Glutamatergic neuron (in vitro differentiated cells): ENCODE measurements around the gene CDK11A. TPM values are rescaled to one million over a fixed set of nuclear protein-coding genes. Genes with fewer than 3 reads are reported as not detected.
"Not testable (repeated sequence)": the region's sequence is repeated elsewhere in the genome, so short reads cannot be mapped to it uniquely, and the experiment has no call there.

Experiments used
- DNase-seq: peaks from one replicate; pipeline ENCODE4 v3.0.0; 2022
- H3K27ac Mint-ChIP-seq: one replicate; pipeline ENCODE4 v1.8.0; 2020; ENCODE audit warnings: mild to moderate bottlenecking, mixed read lengths, inconsistent platforms; ENCODE audit not compliant: unreplicated experiment
- H3K27me3 Mint-ChIP-seq: one replicate; pipeline ENCODE4 v1.8.0; 2020; ENCODE audit warnings: mild to moderate bottlenecking, moderate library complexity, mixed read lengths, inconsistent platforms; ENCODE audit not compliant: unreplicated experiment
- H3K36me3 Mint-ChIP-seq: one replicate; pipeline ENCODE4 v1.8.0; 2020; ENCODE audit warnings: mild to moderate bottlenecking, mixed read lengths, inconsistent platforms; ENCODE audit not compliant: unreplicated experiment
- H3K4me1 Mint-ChIP-seq: one replicate; pipeline ENCODE4 v1.8.0; 2020; ENCODE audit warnings: mild to moderate bottlenecking, low read depth, mixed read lengths, inconsistent platforms; ENCODE audit not compliant: unreplicated experiment
- H3K4me3 Mint-ChIP-seq: one replicate; pipeline ENCODE4 v1.8.0; 2020; ENCODE audit warnings: mild to moderate bottlenecking, mixed read lengths, inconsistent platforms; ENCODE audit not compliant: unreplicated experiment
- H3K9me3 Mint-ChIP-seq: one replicate; pipeline ENCODE4 v1.8.0; 2020; ENCODE audit warnings: mild to moderate bottlenecking, moderate library complexity, mixed read lengths, inconsistent platforms; ENCODE audit not compliant: unreplicated experiment
- total RNA-seq: library from RNA; stranded (reverse); fragmentation: NEBNext Ultra II Directional; extraction: Animal tissue kit (Norgen Biotek cat#: 25700); gene quantifications from one replicate; pipeline ENCODE4 v1.2.1, GENCODE V29; 2021; ENCODE audit not compliant: unreplicated experiment
- TF ChIP-seq, protein P1 (sequence below): fragments of 200-600 bp; sonication (generic); IDR thresholded peaks from one replicate; pipeline ENCODE4 v1.5.0; 2021; ENCODE audit not compliant: partially characterized antibody, unreplicated experiment

The CDK11A gene
- total RNA-seq, 1 donor from 2014 or later = 62.8 TPM

GRCh38 chr1:1678581-1679380, 45.4 kb downstream of the CDK11A start:
- peaks cover 8% of the 10 kb centered on the region for H3K27me3 Mint-ChIP-seq
- peak overlapping the region; percentile 91 for H3K27ac Mint-ChIP-seq
- peak; percentile 74 for DNase-seq
- H3K36me3 Mint-ChIP-seq = no peaks in the 10 kb centered on the region
- TF ChIP-seq, protein P1, sequence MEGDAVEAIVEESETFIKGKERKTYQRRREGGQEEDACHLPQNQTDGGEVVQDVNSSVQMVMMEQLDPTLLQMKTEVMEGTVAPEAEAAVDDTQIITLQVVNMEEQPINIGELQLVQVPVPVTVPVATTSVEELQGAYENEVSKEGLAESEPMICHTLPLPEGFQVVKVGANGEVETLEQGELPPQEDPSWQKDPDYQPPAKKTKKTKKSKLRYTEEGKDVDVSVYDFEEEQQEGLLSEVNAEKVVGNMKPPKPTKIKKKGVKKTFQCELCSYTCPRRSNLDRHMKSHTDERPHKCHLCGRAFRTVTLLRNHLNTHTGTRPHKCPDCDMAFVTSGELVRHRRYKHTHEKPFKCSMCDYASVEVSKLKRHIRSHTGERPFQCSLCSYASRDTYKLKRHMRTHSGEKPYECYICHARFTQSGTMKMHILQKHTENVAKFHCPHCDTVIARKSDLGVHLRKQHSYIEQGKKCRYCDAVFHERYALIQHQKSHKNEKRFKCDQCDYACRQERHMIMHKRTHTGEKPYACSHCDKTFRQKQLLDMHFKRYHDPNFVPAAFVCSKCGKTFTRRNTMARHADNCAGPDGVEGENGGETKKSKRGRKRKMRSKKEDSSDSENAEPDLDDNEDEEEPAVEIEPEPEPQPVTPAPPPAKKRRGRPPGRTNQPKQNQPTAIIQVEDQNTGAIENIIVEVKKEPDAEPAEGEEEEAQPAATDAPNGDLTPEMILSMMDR = peak; percentile 64
- H3K4me1 Mint-ChIP-seq = peaks cover 23% of the 10 kb centered on the region
- H3K4me3 Mint-ChIP-seq = peak overlapping the region; percentile 55
- peaks cover 9% of the 10 kb centered on the region for H3K9me3 Mint-ChIP-seq

DNA sequence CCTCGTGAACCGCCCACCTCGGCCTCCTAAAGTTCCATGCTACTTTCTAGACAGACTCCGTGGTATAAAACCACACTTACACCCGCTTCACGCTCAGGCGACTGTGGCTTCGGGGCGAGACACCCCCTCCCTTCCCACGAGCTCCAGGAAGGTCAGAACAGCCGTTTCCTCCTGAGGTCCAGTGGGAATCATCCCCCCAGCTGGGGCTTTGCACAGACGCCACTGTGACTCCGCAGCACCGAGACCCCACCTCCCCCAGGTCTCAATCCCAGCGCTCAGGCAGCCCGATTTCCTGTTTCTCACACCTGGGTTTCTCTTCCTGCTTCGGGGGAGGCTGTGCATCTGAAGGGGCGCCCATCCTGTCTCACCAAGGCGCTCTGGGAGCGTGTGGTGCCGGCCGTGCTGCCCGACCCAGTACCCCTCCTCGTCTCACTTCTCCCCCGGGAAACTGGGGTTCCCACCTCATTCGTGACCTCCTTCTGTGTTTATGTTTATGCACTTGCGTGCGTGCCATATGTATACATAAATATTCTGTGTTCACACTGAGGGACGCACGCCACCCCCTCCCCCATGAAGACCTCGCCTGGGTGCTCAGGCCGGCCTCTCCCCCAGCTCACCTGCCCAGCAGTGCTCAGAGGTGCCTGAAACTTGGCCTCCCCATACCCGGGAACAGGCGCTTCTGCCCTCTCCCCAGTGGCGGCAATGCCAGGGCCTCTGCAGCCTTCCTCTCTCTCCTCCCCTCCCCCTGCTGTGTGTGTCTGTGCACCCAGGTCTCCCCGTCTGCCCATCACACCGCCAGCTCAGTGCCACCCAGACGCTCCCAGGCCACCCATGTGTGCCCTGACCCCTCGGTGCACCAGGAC, 46.2 kb downstream of the CDK11A start:
- TF ChIP-seq, protein P1 = no peak
- peak; percentile 49 for DNase-seq
- Mint-ChIP-seq H3K27ac (peak overlapping the region; percentile 91), H3K27me3 (peaks cover 6% of the 10 kb centered on the region), H3K36me3 (no peaks in the 10 kb centered on the region), H3K9me3 (peaks cover 9% of the 10 kb centered on the region), H3K4me3 (peak overlapping the region; percentile 55), H3K4me1 (peaks cover 20% of the 10 kb centered on the region)

DNA sequence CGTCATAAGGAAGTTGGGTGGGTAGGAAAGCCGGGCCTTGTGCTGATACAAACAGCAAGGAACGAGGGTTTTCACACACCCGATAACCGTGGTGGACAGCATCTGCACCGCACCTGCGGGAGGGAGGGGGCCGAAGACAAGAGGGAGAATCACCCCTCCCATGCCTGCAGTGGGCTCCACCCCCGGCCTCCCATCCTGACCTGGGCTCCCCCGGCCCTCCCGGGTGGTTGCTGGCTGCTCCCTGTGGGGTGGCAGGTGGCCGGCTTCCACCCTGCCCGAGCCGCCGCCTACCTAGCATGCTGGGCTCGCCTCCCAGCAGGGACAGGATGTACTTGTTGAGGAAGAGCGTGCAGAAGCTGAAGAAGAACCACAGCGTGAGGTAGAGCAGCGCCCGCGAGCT, 48.1 kb downstream of the CDK11A start:
- not testable (repeated sequence) for DNase-seq, H3K9me3 Mint-ChIP-seq, H3K36me3 Mint-ChIP-seq, H3K4me3 Mint-ChIP-seq, H3K27me3 Mint-ChIP-seq, H3K27ac Mint-ChIP-seq
- peaks cover 18% of the 10 kb centered on the region for H3K4me1 Mint-ChIP-seq

DNA sequence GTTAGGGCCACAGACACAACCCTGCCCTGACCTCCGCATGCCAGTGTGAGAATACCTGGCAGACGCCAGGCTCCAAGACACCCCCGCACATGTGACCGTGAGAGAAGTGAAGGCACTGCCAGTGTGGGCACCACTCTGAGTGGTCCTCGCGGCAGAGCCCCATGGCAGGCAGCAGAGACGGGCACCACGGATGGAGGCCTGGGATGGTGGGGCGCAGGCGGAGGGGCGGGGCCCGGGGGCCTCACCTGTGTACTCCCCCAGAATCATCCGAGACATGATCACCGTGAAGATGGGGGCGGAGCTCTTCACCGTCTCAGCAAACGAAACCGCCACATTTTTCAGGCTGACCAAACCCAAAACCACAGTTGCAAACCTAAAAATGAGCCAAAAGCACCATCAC, 48.9 kb downstream of the CDK11A start:
- not testable (repeated sequence) for H3K9me3 Mint-ChIP-seq, H3K27me3 Mint-ChIP-seq, H3K36me3 Mint-ChIP-seq, H3K27ac Mint-ChIP-seq, H3K4me3 Mint-ChIP-seq, DNase-seq
- peaks cover 18% of the 10 kb centered on the region for H3K4me1 Mint-ChIP-seq

- not testable (repeated sequence) for H3K9me3 Mint-ChIP-seq, H3K27me3 Mint-ChIP-seq, H3K4me3 Mint-ChIP-seq, H3K36me3 Mint-ChIP-seq, DNase-seq, H3K27ac Mint-ChIP-seq
- peaks cover 18% of the 10 kb centered on the region for H3K4me1 Mint-ChIP-seq
Observed at GRCh38 chr1:1674806-1675205, 49.4 kb downstream of the CDK11A start.

DNA sequence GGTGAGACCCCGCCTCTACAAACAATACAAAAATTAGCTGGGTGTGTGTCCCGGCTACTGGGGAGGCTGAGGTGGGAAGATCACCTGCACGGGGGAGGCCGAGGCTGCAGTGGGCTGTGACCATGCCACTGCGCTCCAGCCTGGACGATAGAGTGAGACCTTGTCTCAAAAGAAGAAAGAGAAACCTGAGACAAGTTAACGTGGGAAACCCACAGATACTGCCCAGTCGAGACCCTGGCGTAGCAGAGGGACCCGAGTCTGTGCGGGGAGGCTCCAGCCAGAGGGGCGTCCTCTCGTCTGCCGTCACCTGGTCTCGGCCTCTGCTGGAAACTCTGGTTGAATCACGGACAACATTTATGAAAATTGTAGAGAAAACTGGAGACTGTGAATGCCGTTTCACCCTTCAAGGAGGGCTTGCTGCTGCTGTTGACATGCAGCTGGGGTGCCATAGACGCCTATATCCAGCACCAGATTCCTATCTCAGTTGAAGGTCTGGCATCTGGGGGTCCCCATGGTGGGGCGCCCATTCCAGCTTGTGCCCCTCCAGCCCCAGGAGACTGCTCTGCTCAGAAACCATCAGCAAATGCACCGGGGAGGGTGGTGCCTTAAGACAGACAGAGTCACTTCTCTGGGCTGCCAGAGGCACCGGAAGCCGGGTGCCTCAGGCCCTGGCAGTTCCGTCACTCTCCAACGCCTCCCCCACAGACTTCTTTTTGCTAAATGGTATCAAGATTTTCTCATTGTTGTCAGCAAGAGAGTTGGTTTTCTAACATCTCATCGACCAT, 51.8 kb downstream of the CDK11A start:
- H3K4me1 Mint-ChIP-seq = no peaks in the 10 kb centered on the region
- no peak overlapping the region for H3K27ac Mint-ChIP-seq
- no peak overlapping the region for H3K4me3 Mint-ChIP-seq
- H3K27me3 Mint-ChIP-seq = no peaks in the 10 kb centered on the region
- TF ChIP-seq, protein P1 = no peak
- H3K36me3 Mint-ChIP-seq = peaks cover 2% of the 10 kb centered on the region
- H3K9me3 Mint-ChIP-seq = no peaks in the 10 kb centered on the region
- no peak for DNase-seq
